Activated CD4-positive, alpha-beta memory T cell treated with anti-CD3 and anti-CD28 coated beads for 36 hours (primary cell): ENCODE measurements around the gene NFIC. TPM values are rescaled to one million over a fixed set of nuclear protein-coding genes. Genes with fewer than 3 reads are reported as not detected.
"Not testable (repeated sequence)": the region's sequence is repeated elsewhere in the genome, so short reads cannot be mapped to it uniquely, and the experiment has no call there.

Experiments
- CTCF ChIA-PET: fragments of 350-600 bp; sonication (Branson Sonifier 250); formaldehyde crosslinking; loops from one replicate; lab custom pipeline; 2021; ENCODE audit warnings: antibody characterized with exemption, inconsistent platforms; lab: Charles Lee
- POLR2A ChIA-PET: fragments of 350-600 bp; sonication (Branson Sonifier 250); formaldehyde crosslinking; loops from one replicate; lab custom pipeline; 2021; ENCODE audit warnings: antibody characterized with exemption; lab: Charles Lee
- DNase-seq: peaks from one replicate; pipeline ENCODE4 v3.0.0-alpha.2; 2020
- H3K27ac Mint-ChIP-seq: one replicate; pipeline ENCODE4 v1.8.0; 2021; ENCODE audit warnings: mixed read lengths
- H3K27me3 Mint-ChIP-seq: one replicate; pipeline ENCODE4 v1.8.0; 2021; ENCODE audit warnings: mixed read lengths
- H3K36me3 Mint-ChIP-seq: one replicate; pipeline ENCODE4 v1.8.0; 2021; ENCODE audit warnings: mixed read lengths
- H3K4me1 Mint-ChIP-seq: one replicate; pipeline ENCODE4 v1.8.0; 2021; ENCODE audit warnings: low read depth, mixed read lengths
- H3K4me3 Mint-ChIP-seq: one replicate; pipeline ENCODE4 v1.8.0; 2021; ENCODE audit warnings: mild to moderate bottlenecking, mixed read lengths
- H3K9me3 Mint-ChIP-seq: one replicate; pipeline ENCODE4 v1.8.0; 2021; ENCODE audit warnings: mixed read lengths
- intact Hi-C: fragments of 100-400 bp; cut with micrococcal nuclease; formaldehyde crosslinking; loops from one replicate; pipeline ENCODE4 v1.15.1; 2023
- total RNA-seq, 2 experiments: library from RNA; stranded (reverse); gene quantifications; one replicate each; pipeline ENCODE4 v1.2.3, GENCODE V29; 2021

The NFIC gene
- total RNA-seq, 2 experiments from 2014 or later: 19.7 to 19.9 TPM

GRCh38 chr19:3506384-3507340 lies 140.3 kb downstream of the NFIC start:
- intact Hi-C loops: loop anchor here (1.0 to 10.0 kb wide), 7 partner anchors 50 to 722 kb away; partner anchors contain the start of genes CACTIN, EEF2, HMG20B and MFSD12
- H3K4me1 Mint-ChIP-seq: peaks cover 43% of the 10 kb centered on the region

DNA sequence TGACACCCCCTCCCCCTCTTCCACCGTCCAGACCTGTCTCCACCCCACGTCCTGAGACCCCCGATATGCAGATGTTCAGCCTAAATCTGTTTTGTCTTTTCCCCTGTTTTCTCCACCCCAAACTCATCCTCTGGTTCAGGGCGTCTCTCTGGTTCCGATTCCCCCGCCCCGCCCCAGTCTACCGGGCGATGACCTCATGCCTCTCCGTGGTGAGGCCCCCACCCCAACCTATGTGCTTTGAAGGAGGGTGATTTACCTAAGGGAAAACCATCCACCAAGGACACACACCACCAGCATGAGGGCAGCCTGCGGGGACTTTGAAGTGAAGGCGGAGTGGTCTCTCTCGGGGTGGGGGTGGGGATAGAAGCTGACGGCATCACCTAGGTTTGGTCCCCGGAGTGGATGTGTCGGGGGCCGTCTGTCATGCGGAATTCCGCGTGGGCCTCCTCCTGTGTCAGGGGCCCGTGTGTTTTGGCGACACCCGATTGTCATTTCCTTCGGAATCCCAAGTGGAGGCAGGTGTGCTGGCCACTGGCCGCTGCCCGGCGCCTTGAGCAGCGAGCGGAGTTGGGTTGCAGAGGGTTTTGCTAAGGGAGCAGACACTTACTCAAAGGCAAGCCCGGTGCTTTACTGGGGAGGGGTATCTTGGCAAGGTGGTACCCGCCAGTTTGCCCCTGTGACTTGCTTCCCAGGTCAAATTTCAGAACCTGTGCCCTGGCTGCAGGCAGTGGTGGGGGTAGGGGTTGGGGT lies 141.2 kb downstream of the NFIC start:
- CTCF ChIA-PET: no interaction called here
- H3K27ac Mint-ChIP-seq: peak overlapping the region; percentile 77
- POLR2A ChIA-PET: interaction anchor here (1.1 kb wide), 1 partner anchor 255 kb away, joined by 3 read pairs; the partner anchor contains the start of gene MRPL54
- peak; percentile 67 for DNase-seq
- H3K4me1 Mint-ChIP-seq: peaks cover 46% of the 10 kb centered on the region
- no peaks in the 10 kb centered on the region for H3K27me3 Mint-ChIP-seq
- H3K4me3 Mint-ChIP-seq: peak overlapping the region; percentile 93
- intact Hi-C loops: loop anchor here (2.0 to 10.0 kb wide), 5 partner anchors 49 to 723 kb away; partner anchors contain the start of genes CACTIN, EEF2, HMG20B and MFSD12
- H3K9me3 Mint-ChIP-seq: no peaks in the 10 kb centered on the region
- H3K36me3 Mint-ChIP-seq: peaks cover 14% of the 10 kb centered on the region

More at GRCh38 chr19:3506384-3507340, 140.3 kb downstream of the NFIC start:
- DNase-seq: peak; percentile 43
- ChIA-PET POLR2A (interaction anchor here (0.7 to 1.1 kb wide), 2 partner anchors 48 to 256 kb away, joined by 3 to 6 read pairs; partner anchors contain the start of gene MRPL54), CTCF (no interaction called here)
- Mint-ChIP-seq H3K27ac (peak overlapping the region; percentile 77), H3K4me3 (peak overlapping the region; percentile 93), H3K9me3 (no peaks in the 10 kb centered on the region), H3K36me3 (peaks cover 14% of the 10 kb centered on the region), H3K27me3 (no peaks in the 10 kb centered on the region)

- peaks cover 14% of the 10 kb centered on the region for H3K36me3 Mint-ChIP-seq
- POLR2A ChIA-PET, H3K27me3 Mint-ChIP-seq, H3K9me3 Mint-ChIP-seq, CTCF ChIA-PET, DNase-seq, H3K27ac Mint-ChIP-seq: not testable (repeated sequence)
- peaks cover 46% of the 10 kb centered on the region for H3K4me1 Mint-ChIP-seq
- intact Hi-C loops: loop anchor here (5.0 to 10.0 kb wide), 2 partner anchors 479 to 723 kb away; partner anchors contain the start of genes EEF2, SGTA and THOP1
- peak overlapping the region; percentile 32 for H3K4me3 Mint-ChIP-seq
Measured at GRCh38 chr19:3508121-3508661, 141.8 kb downstream of the NFIC start.

DNA sequence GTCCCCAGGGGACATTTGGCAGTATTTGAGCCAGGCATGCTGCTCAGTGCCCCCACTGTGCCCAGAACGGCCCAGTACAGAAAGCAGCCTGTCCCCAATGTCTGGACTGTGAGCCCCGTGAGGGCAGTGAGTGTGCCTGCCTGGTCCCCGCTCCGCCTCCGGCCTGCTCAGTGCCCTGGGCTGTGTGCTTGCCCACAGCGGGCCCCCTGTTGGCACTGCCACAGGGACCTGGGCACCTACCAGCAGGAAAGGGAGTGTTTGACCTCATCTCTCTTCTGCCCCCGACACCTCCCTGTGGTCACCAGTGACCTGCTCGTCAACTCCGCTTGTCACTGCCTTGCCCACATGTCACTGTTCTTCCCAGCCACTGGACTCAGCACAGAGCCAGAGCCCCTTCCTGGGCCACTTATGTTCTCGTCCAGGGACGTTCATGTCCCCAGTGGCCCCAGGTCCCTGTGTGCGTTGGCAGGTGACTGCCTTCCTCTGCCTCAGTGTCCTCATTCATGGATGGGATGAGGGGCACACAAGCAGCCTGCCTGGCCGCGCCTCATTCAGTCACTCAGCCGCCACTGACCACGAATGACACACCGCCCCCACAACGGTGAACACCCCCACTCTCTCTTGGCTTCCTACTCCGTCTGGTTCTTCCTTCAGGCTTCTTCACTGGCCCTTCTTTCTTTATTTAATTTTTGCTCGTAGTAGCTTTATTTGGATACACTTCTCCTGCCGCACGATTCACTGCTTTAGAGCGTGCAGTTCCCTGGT lies 142.6 kb downstream of the NFIC start:
- H3K4me1 Mint-ChIP-seq: peaks cover 50% of the 10 kb centered on the region
- peaks cover 14% of the 10 kb centered on the region for H3K36me3 Mint-ChIP-seq
- peak overlapping the region; percentile 42 for H3K27ac Mint-ChIP-seq
- H3K4me3 Mint-ChIP-seq: peak overlapping the region; percentile 32
- no peaks in the 10 kb centered on the region for H3K27me3 Mint-ChIP-seq
- ChIA-PET POLR2A (no interaction called here), CTCF (no interaction called here)
- DNase-seq: peak; percentile 31
- intact Hi-C loops: loop anchor here (5.0 to 10.0 kb wide), 2 partner anchors 478 to 724 kb away; partner anchors contain the start of genes EEF2, SGTA and THOP1
- H3K9me3 Mint-ChIP-seq: no peaks in the 10 kb centered on the region

- intact Hi-C loops: loop anchor here (5.0 to 10.0 kb wide), 2 partner anchors 478 to 725 kb away; partner anchors contain the start of genes EEF2, SGTA and THOP1
Measured at GRCh38 chr19:3509566-3509989, 143.2 kb downstream of the NFIC start.

DNA sequence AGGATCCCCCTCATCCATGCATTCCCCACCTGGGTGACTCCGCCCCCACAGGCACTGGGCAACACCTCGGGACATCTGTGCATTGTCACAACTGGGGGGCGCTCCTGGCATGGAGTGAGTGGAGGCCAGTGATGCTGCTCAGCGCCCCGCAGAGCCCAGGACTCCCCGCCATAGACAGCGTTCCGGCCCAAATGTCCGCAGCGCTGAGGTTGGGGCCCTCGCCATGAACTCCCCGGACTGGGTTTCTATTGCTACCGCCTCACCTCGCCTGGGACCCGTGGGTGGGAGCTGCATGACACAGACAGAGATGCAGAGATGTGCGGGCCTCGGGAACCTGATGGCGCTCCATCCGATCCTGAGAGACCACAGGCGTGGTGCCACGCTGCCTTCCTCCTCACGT lies 144.3 kb downstream of the NFIC start:
- H3K4me1 Mint-ChIP-seq: peaks cover 51% of the 10 kb centered on the region
- H3K36me3 Mint-ChIP-seq: peaks cover 13% of the 10 kb centered on the region
- DNase-seq: no peak
- intact Hi-C loops: no loop called here
- H3K27me3 Mint-ChIP-seq: no peaks in the 10 kb centered on the region
- H3K27ac Mint-ChIP-seq: no peak overlapping the region
- ChIA-PET CTCF (no interaction called here), POLR2A (no interaction called here)
- no peaks in the 10 kb centered on the region for H3K9me3 Mint-ChIP-seq
- no peak overlapping the region for H3K4me3 Mint-ChIP-seq

More at GRCh38 chr19:3509566-3509989, 143.2 kb downstream of the NFIC start:
- peak overlapping the region; percentile 42 for H3K27ac Mint-ChIP-seq
- H3K27me3 Mint-ChIP-seq: no peaks in the 10 kb centered on the region
- ChIA-PET POLR2A (no interaction called here), CTCF (no interaction called here)
- no peaks in the 10 kb centered on the region for H3K9me3 Mint-ChIP-seq
- H3K36me3 Mint-ChIP-seq: peaks cover 14% of the 10 kb centered on the region
- peak overlapping the region; percentile 16 for H3K4me3 Mint-ChIP-seq
- peaks cover 53% of the 10 kb centered on the region for H3K4me1 Mint-ChIP-seq
- peak; percentile 65 for DNase-seq

DNA sequence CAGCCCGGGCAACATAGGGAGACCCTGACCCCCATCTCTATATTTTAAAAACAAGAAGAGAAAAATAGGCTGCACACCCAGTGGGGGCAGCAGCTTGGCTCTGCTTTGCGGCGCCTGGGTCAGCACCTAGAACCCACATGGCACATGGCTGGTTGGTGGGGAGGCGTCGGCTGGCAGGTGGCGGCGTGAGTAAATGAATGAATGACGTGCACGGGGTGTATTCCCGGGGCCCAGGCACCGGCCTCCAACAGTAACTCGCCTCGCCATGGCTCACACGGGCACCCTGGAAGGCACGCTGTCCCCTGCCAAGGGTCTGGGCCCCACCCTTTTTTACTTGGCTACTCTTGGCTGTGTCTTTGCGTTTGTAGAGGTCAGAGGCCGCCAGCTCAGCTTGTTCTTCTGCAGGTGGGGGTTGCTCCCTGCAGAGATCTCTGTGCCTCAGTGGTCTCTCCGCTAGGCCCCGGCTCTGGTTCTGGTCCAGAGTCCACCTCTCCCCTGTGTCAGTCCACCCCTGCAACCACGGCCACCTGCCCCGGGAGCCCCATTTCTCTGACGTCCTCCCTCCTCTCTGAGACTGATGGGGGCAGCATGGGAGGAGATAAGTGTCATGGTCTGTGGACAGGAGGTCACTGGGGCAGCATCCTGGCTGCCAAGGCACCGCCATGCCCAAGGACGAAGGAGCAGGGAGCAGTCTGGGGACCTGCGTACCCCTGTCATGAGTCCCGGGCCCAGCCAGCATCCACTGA lies 145.3 kb downstream of the NFIC start:
- intact Hi-C loops: no loop called here
- Mint-ChIP-seq H3K4me1 (peaks cover 59% of the 10 kb centered on the region), H3K27me3 (no peaks in the 10 kb centered on the region), H3K27ac (no peak overlapping the region), H3K4me3 (no peak overlapping the region), H3K9me3 (no peaks in the 10 kb centered on the region), H3K36me3 (peaks cover 11% of the 10 kb centered on the region)
- ChIA-PET CTCF (interaction anchor here (1.7 kb wide), 1 partner anchor 33 kb away, joined by 8 read pairs; no protein-coding TSS in a partner anchor), POLR2A (no interaction called here)
- DNase-seq: no peak

DNA sequence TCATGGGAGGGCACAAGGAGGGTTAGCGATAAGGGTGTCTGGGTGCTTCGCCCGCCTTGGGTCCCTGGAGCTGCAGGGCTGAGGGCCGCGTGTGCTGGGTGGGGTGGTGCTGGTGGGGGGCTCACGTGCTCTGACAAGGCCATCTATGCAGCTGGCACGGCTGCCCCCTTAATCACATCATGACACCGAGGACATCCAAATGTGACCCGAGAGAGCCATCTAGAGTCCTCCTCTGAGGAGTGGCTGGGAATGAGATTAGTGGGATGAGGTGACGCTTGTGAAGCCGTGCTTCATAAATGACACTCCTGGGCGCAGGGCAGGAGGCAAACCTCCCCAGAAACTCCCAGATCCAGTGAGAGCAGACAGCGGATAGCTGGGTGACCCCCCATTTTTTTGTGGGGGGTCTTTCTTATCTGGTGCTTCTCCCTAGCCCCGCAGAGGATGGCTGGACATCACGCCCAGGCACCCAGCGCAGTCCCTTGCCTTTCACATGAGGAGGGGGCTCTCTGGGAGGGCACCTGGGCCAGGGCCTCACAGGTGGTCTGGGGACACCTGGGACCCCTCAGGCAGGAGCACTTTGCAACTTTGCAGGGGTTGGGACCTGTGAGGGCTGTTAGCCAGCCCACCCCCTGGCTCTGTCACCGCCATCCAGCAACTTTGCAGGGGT lies 146.3 kb downstream of the NFIC start:
- CTCF ChIA-PET: interaction anchor here (0.9 to 1.7 kb wide), 3 partner anchors 32 to 40 kb away, joined by 3 to 8 read pairs (median 4); no protein-coding TSS in a partner anchor
- H3K36me3 Mint-ChIP-seq: peaks cover 11% of the 10 kb centered on the region
- H3K9me3 Mint-ChIP-seq: no peaks in the 10 kb centered on the region
- no peak for DNase-seq
- H3K27me3 Mint-ChIP-seq: no peaks in the 10 kb centered on the region
- intact Hi-C loops: no loop called here
- peaks cover 54% of the 10 kb centered on the region for H3K4me1 Mint-ChIP-seq
- no peak overlapping the region for H3K27ac Mint-ChIP-seq
- POLR2A ChIA-PET: no interaction called here
- no peak overlapping the region for H3K4me3 Mint-ChIP-seq

DNA sequence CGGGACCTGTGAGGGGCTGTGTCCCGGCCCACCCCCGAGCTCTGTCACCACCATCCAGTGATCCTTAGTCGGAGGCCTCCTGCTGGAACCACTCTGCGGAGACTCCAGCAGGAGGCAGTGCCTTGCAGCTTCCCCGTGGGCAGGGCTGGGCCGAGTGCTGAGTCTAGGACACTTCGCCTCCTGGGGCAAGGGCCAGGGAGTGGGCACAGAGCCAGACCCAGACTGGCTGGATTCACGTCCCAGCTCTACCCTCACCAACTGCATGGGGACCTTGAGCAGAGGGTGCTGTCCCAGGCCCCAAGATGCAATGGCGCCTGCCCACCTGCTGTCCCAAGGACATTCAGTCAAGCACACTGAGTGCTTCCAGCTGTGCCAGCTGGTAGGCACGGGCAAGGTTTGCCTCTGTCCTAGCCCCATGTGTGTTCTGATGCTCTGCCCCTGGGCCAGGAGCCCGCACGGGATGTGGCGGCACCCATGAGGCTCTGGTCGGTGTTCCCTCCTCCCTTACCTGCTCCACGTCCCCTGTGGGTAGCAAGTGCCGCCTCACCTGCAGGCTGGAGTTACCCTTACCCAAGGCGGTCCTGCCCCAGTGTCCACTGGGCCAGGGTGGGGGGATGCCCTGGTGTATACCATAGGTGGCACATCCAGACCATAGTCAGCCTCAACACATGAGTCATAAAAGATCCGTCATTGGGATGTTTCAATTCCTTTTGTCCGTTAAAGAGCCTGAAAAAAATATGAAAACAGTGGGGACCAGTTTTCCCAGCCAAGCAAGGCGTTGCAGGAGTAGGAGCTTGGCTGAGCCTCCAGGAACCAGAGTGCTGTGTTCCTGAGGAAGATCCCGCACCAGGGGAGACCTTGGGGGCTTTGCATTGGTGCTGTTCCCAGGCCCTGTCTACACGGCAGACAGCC lies 147.1 kb downstream of the NFIC start:
- Mint-ChIP-seq H3K4me1 (peaks cover 50% of the 10 kb centered on the region), H3K27me3 (no peaks in the 10 kb centered on the region), H3K36me3 (peaks cover 9% of the 10 kb centered on the region), H3K9me3 (no peaks in the 10 kb centered on the region), H3K27ac (no peak overlapping the region), H3K4me3 (no peak overlapping the region)
- POLR2A ChIA-PET: no interaction called here
- CTCF ChIA-PET: interaction anchor here (0.9 to 1.7 kb wide), 3 partner anchors 31 to 41 kb away, joined by 3 to 8 read pairs (median 4); no protein-coding TSS in a partner anchor
- intact Hi-C loops: no loop called here
- no peak for DNase-seq
